Esophagus muscularis mucosa (tissue), 4 donors: ENCODE results near the gene COL8A2. TPM values are rescaled to one million over a fixed set of nuclear protein-coding genes. Genes with fewer than 3 reads are reported as not detected.

Experiments
- DNase-seq: peaks from one replicate; pipeline ENCODE4 v3.0.0-alpha.2; 2017; ENCODE audit errors: extremely low spot score
- H3K27ac ChIP-seq, 4 donors: fragments of 200-600 bp; sonication (generic); replicated peaks in 1 of 4; 1 replicate in 3 of 4; 2 replicates in 1 of 4; pipeline ENCODE4 v1.5.1; 2016 to 2019; ENCODE audit warnings: mild to moderate bottlenecking in 1 of 4
- H3K27me3 ChIP-seq, 4 donors: fragments of 200-600 bp; sonication (generic); one replicate each; pipeline versions ENCODE4 v1.5.1 to v1.6.0; 2016 to 2019
- H3K36me3 ChIP-seq, 4 donors: fragments of 200-600 bp; sonication (generic); one replicate each; pipeline ENCODE4 v1.5.1; 2016 to 2019
- H3K4me1 ChIP-seq, 4 donors: fragments of 200-600 bp; sonication (generic); one replicate each; pipeline ENCODE4 v1.5.1; 2016 to 2019
- H3K4me3 ChIP-seq, 4 donors: fragments of 200-600 bp; sonication (generic); 1 replicate in 2 of 4; 2 replicates in 2 of 4; pipeline ENCODE4 v1.5.1; 2016 to 2019; ENCODE audit warnings: mild to moderate bottlenecking in 4 of 4, moderate library complexity in 1 of 4
- H3K9me3 ChIP-seq, 4 donors: fragments of 200-600 bp; sonication (generic); 1 replicate in 3 of 4; 2 replicates in 1 of 4; pipeline ENCODE4 v1.5.1; 2016 to 2019
- CTCF ChIP-seq, 3 experiments: fragments of 200-600 bp in 2 of 3; fragments of 450-650 bp in 1 of 3; sonication (generic) in 2 of 3; IDR thresholded peaks; one replicate each; pipeline ENCODE4 v1.5.1; 2017 to 2019; ENCODE audit warnings: antibody characterized with exemption in 3 of 3, mild to moderate bottlenecking in 2 of 3, moderate library complexity in 1 of 3
- EP300 ChIP-seq: sonication (generic); formaldehyde crosslinking; IDR thresholded peaks from one replicate; pipeline ENCODE4 v1.6.1; 2017; ENCODE audit warnings: antibody characterized with exemption
- POLR2A ChIP-seq: fragments of 450-650 bp; IDR thresholded peaks from one replicate; pipeline ENCODE4 v1.6.1; 2017; ENCODE audit warnings: antibody characterized with exemption, moderate library complexity, mild to moderate bottlenecking, low read depth
- POLR2AphosphoS5 ChIP-seq, 2 donors: sonication (generic); formaldehyde crosslinking; IDR thresholded peaks; one replicate each; pipeline ENCODE4 v1.6.1; 2017; ENCODE audit warnings: antibody characterized with exemption in 2 of 2
- WGBS: methylation state at CpG from one replicate; pipeline ENCODE4 v1.1.5; 2018; 5-methylcytosine and 5-hydroxymethylcytosine counted together
- intact Hi-C: fragments of 100-400 bp; cut with DNase I; formaldehyde crosslinking; loops from one replicate; pipeline ENCODE4 v1.15.1; 2023
- total RNA-seq, 4 donors: library from RNA; depleted of rRNA; stranded (reverse); fragments of >200 nt; gene quantifications; one replicate each; pipeline versions ENCODE4 v1.1.0 to v1.2.1, GENCODE V29; 2016

COL8A2 gene
- total RNA-seq, 4 donors from 2014 or later, result 20.7 to 57.4 (median 34.7) TPM

- DNase-seq, result no peak
- intact Hi-C loops, result no loop called here
- TF ChIP-seq POLR2AphosphoS5 (IDR thresholded peaks at IDR 0.05) (no peak), CTCF (IDR thresholded peaks at IDR 0.05) (no peak), POLR2A (no peak), EP300 (no peak)
- no peaks in the 10 kb centered on the region for H3K27me3 ChIP-seq
- H3K4me1 ChIP-seq, result no peaks in the 10 kb centered on the region
- H3K4me3 ChIP-seq, result no peak overlapping the region
- H3K27ac ChIP-seq, result no peak overlapping the region
- H3K9me3 ChIP-seq, result no peaks in the 10 kb centered on the region
- 88% methylated on average over 2 of the region's 2 CpGs for WGBS
- H3K36me3 ChIP-seq, result no peaks in the 10 kb centered on the region
Observed at GRCh38 chr1:36070349-36070748, 54.7 kb downstream of the COL8A2 start.

GRCh38 chr1:36068866-36069265 lies 56.2 kb downstream of the COL8A2 start:
- Histone ChIP-seq H3K27ac (no peak overlapping the region), H3K9me3 (no peaks in the 10 kb centered on the region), H3K36me3 (peaks cover 0 to 5% (median 0%) of the 10 kb centered on the region in 4 donors), H3K4me3 (no peak overlapping the region), H3K27me3 (no peaks in the 10 kb centered on the region), H3K4me1 (no peaks in the 10 kb centered on the region)
- WGBS, result 93% methylated on average over 2 of the region's 2 CpGs
- intact Hi-C loops, result no loop called here
- no peak for TF ChIP-seq POLR2A
- no peak for TF ChIP-seq POLR2AphosphoS5 (IDR thresholded peaks at IDR 0.05)
- no peak for TF ChIP-seq EP300
- no peak for DNase-seq

- intact Hi-C loops, result no loop called here
- no peak overlapping the region for H3K4me3 ChIP-seq
- no peak overlapping the region for H3K27ac ChIP-seq
- no peaks in the 10 kb centered on the region for H3K4me1 ChIP-seq
- no peak for DNase-seq
- no peaks in the 10 kb centered on the region for H3K27me3 ChIP-seq
- peaks cover 0 to 9% (median 0%) of the 10 kb centered on the region in 4 donors for H3K36me3 ChIP-seq
- TF ChIP-seq POLR2A, result no peak
- TF ChIP-seq CTCF (IDR thresholded peaks at IDR 0.05), result no peak
- no peak for TF ChIP-seq EP300
- no peak for TF ChIP-seq POLR2AphosphoS5 (IDR thresholded peaks at IDR 0.05)
- no peaks in the 10 kb centered on the region for H3K9me3 ChIP-seq
Observed at GRCh38 chr1:36067871-36068270, 57.2 kb downstream of the COL8A2 start.

- Histone ChIP-seq H3K36me3 (peaks cover 0 to 26% (median 0%) of the 10 kb centered on the region in 4 donors), H3K4me3 (no peak overlapping the region), H3K4me1 (no peaks in the 10 kb centered on the region), H3K9me3 (no peaks in the 10 kb centered on the region), H3K27ac (no peak overlapping the region), H3K27me3 (no peaks in the 10 kb centered on the region)
- TF ChIP-seq CTCF (IDR thresholded peaks at IDR 0.05) (no peak), EP300 (no peak), POLR2A (no peak)
- 96% methylated on average over 1 of the region's 1 CpG for WGBS
- DNase-seq, result no peak
- intact Hi-C loops, result no loop called here
Observed at GRCh38 chr1:36062315-36062714, 62.7 kb downstream of the COL8A2 start.

- Histone ChIP-seq H3K9me3 (no peaks in the 10 kb centered on the region), H3K27ac (no peak overlapping the region), H3K4me3 (no peak overlapping the region), H3K27me3 (no peaks in the 10 kb centered on the region), H3K36me3 (peaks cover 8 to 49% (median 28%) of the 10 kb centered on the region in 4 donors), H3K4me1 (no peaks in the 10 kb centered on the region)
- intact Hi-C loops, result no loop called here
- TF ChIP-seq EP300 (no peak), CTCF (IDR thresholded peaks at IDR 0.05) (no peak), POLR2AphosphoS5 (IDR thresholded peaks at IDR 0.05) (no peak), POLR2A (no peak)
- DNase-seq, result no peak
- 83% methylated on average over 5 of the region's 5 CpGs for WGBS
Observed at GRCh38 chr1:36055706-36056105, 69.3 kb downstream of the COL8A2 start.
